ENCODE measurements around the gene CPNE4. TPM values are rescaled to one million over a fixed set of nuclear protein-coding genes. Genes with fewer than 3 reads are reported as not detected.

CPNE4 gene
- total and polyA plus RNA-seq, 9 of the 15 experiments (the other 6 are each of a cell fraction or from before 2014, with no cell fraction given) = not detected

- Histone ChIP-seq H3K4me1 (replicated peaks in 1 of 2; ENCODE audit: control insufficient read depth in 2 of 2, insufficient read depth in 2 of 2, low read length in 2 of 2) (peaks cover 0 to 5% of the 10 kb centered on the region in 2 experiments; a peak in 1 of 5 replicates), H3K9ac (ENCODE audit: insufficient read depth in 1 of 2, low read depth in 2 of 2, low read length in 2 of 2) (no peak overlapping the region), H3K4me2 (ENCODE audit: insufficient read depth, low read length) (no peak overlapping the region), H3K9me3 (replicated peaks; ENCODE audit: control insufficient read depth, insufficient read depth, low read depth, low read length) (no peaks in the 10 kb centered on the region), H3K79me2 (ENCODE audit: control insufficient read depth, insufficient read depth, low read length) (no peaks in the 10 kb centered on the region), H3K27me3 (ENCODE audit: control insufficient read depth in 2 of 2, insufficient read depth in 2 of 2, low read length in 2 of 2) (no peaks in the 10 kb centered on the region), H3K9me1 (ENCODE audit: control insufficient read depth, insufficient read depth, low read length) (no peaks in the 10 kb centered on the region), H4K20me1 (replicated peaks; ENCODE audit: control insufficient read depth, insufficient read depth, low read length) (no peaks in the 10 kb centered on the region), H3K36me3 (ENCODE audit: control insufficient read depth, insufficient read depth, low read length) (no peaks in the 10 kb centered on the region), H3K27ac (ENCODE audit: extremely low read depth, low read depth, low read length) (no peak overlapping the region), H3K4me3 (no peak overlapping the region), H2AFZ (ENCODE audit: low read depth, low read length) (no peak overlapping the region)
- CTCF ChIA-PET (ENCODE audit: low intra/inter-chr PET ratio) = interaction anchor here (0.6 kb wide), 1 partner anchor 240 kb away, joined by 3 read pairs; no protein-coding TSS in a partner anchor
- DNase-seq (ENCODE audit: extremely low read depth in 1 of 4, low spot score in 3 of 4) = no peak
- in situ Hi-C loops (cut with MboI) = no loop called here
- BruUV-seq (replicated peaks) = no TSS peak
- no peak for FAIRE-seq
- POLR2A ChIA-PET = no interaction called here
- intact Hi-C loops (cut with micrococcal nuclease) = loop anchor here (10.0 kb wide), 1 partner anchor 489 kb away; no protein-coding TSS in a partner anchor
- WGBS (ENCODE audit: insufficient coverage, low coverage, missing lambda C conversion rate) = 0% methylated on average over 9 of the region's 14 CpGs
- TF ChIP-seq SNRNP70 (optimal IDR thresholded peaks at IDR 0.05; ENCODE audit: low read depth, low read length) (no peak), ELF2 (CRISPR knock-in tag; IDR thresholded peaks at IDR 0.05) (no peak), ZKSCAN8 (CRISPR knock-in tag; IDR thresholded peaks at IDR 0.05) (no peak), KDM5B (IDR thresholded peaks at IDR 0.05; ENCODE audit: insufficient replicate concordance, low read depth, low read length) (no peak), PHF21A (IDR thresholded peaks at IDR 0.05; ENCODE audit: borderline replicate concordance, low read depth) (no peak), HES1 (IDR thresholded peaks at IDR 0.05; ENCODE audit: low read depth) (no peak), REST (IDR thresholded peaks at IDR 0.05; ENCODE audit: borderline replicate concordance) (no peak), REST (CRISPR knock-in tag; IDR thresholded peaks at IDR 0.05; ENCODE audit: low read depth) (no peak), MCM7 (IDR thresholded peaks at IDR 0.05) (no peak)
- no peak for ATAC-seq
These were observed 723 bp downstream of the CPNE4 start for GRCh38 chr3:132034097-132034485.

Measured in K562 (cell line).